ENCODE data around the gene ZNHIT2. TPM values are rescaled to one million over a fixed set of nuclear protein-coding genes. Genes with fewer than 3 reads are reported as not detected.
"Not testable (repeated sequence)": the region's sequence is repeated elsewhere in the genome, so short reads cannot be mapped to it uniquely, and the experiment has no call there.

ZNHIT2 gene
- polyA plus RNA-seq, 4 donors: 6.0 to 13.3 (median 9.5) TPM

- no peak for DNase-seq (ENCODE audit: low read depth in 4 of 4, low spot score in 2 of 4)
Observed at GRCh38 chr11:65121447-65121864, 4.0 kb upstream of the ZNHIT2 start.

- DNase-seq (ENCODE audit: low read depth in 4 of 4, low spot score in 2 of 4): no peak
Observed at GRCh38 chr11:65120831-65121230, 3.3 kb upstream of the ZNHIT2 start.

- no peak for DNase-seq (ENCODE audit: low read depth in 4 of 4, low spot score in 2 of 4)
Observed at GRCh38 chr11:65119670-65119995, 2.1 kb upstream of the ZNHIT2 start.

- not testable (repeated sequence) for DNase-seq (ENCODE audit: low read depth in 4 of 4, low spot score in 2 of 4)
Observed at GRCh38 chr11:65118891-65119669, 1.6 kb upstream of the ZNHIT2 start.

GRCh38 chr11:65118097-65118837, 766 bp upstream of the ZNHIT2 start:
- no peak for DNase-seq (ENCODE audit: low read depth in 4 of 4, low spot score in 2 of 4)

GRCh38 chr11:65116370-65117205, 913 bp downstream of the ZNHIT2 start:
- no peak for DNase-seq (ENCODE audit: low read depth in 4 of 4, low spot score in 2 of 4)

GRCh38 chr11:65115361-65116082, 2.0 kb downstream of the ZNHIT2 start:
- no peak for DNase-seq (ENCODE audit: low read depth in 4 of 4, low spot score in 2 of 4)

- no peak for DNase-seq (ENCODE audit: low read depth in 4 of 4, low spot score in 2 of 4)
Observed at GRCh38 chr11:65114538-65115171, 2.8 kb downstream of the ZNHIT2 start.

- no peak for DNase-seq (ENCODE audit: low read depth in 4 of 4, low spot score in 2 of 4)
Observed at GRCh38 chr11:65113839-65114238, 3.7 kb downstream of the ZNHIT2 start.

- DNase-seq (ENCODE audit: low read depth in 4 of 4, low spot score in 2 of 4): no peak
Observed at GRCh38 chr11:65113361-65113756, 4.1 kb downstream of the ZNHIT2 start.

- DNase-seq (ENCODE audit: low read depth in 4 of 4, low spot score in 2 of 4): no peak
Observed at GRCh38 chr11:65112546-65113360, 4.7 kb downstream of the ZNHIT2 start.

GRCh38 chr11:65111744-65112545, 5.6 kb downstream of the ZNHIT2 start, which contains the start of gene TM7SF2:
TSS of gene TM7SF2 (plus strand) at chr11:65111872. CDS start at chr11:65112016, 144 bp downstream.
- peak in 2 of 4 donors; percentile 82 to 91 for DNase-seq (ENCODE audit: low read depth in 4 of 4, low spot score in 2 of 4)

GRCh38 chr11:65111159-65111743, 6.2 kb downstream of the ZNHIT2 start:
- DNase-seq (ENCODE audit: low read depth in 4 of 4, low spot score in 2 of 4): no peak

- DNase-seq (ENCODE audit: low read depth in 4 of 4, low spot score in 2 of 4): peak in 2 of 4 donors; percentile 53 to 76
Observed at GRCh38 chr11:65110354-65110861, 7.1 kb downstream of the ZNHIT2 start.

- no peak for DNase-seq (ENCODE audit: low read depth in 4 of 4, low spot score in 2 of 4)
Observed at GRCh38 chr11:65109231-65110198, 8.0 kb downstream of the ZNHIT2 start.

- DNase-seq (ENCODE audit: low read depth in 4 of 4, low spot score in 2 of 4): no peak
Observed at GRCh38 chr11:65108469-65109123, 8.9 kb downstream of the ZNHIT2 start.

All from left renal cortex interstitium (tissue), 4 donors.